Bronchial epithelial cell (primary cell): ENCODE results near the gene ALS2CL. TPM values are rescaled to one million over a fixed set of nuclear protein-coding genes. Genes with fewer than 3 reads are reported as not detected.

Source experiments
- DNase-seq: peaks from one replicate; pipeline ENCODE4 v3.0.0-alpha.2; 2010; ENCODE audit warnings: low read depth
- FAIRE-seq: peaks from 2 replicates; lab custom pipeline; 2011; peaks lifted over from hg19 to GRCh38; lab: Jason Lieb, UNC
- H3K27me3 ChIP-seq: 2 replicates; pipeline ENCODE4 v1.5.1; 2011; ENCODE audit warnings: low read length; ENCODE audit not compliant: control insufficient read depth, insufficient read depth
- H3K36me3 ChIP-seq: 2 replicates; pipeline ENCODE4 v1.5.1; 2011; ENCODE audit warnings: low read length; ENCODE audit not compliant: control insufficient read depth, insufficient read depth
- H3K4me3 ChIP-seq: 2 replicates; pipeline ENCODE4 v1.5.1; 2011; ENCODE audit warnings: mild to moderate bottlenecking, low read depth, low read length, control low read depth
- CTCF ChIP-seq: IDR thresholded peaks from 2 replicates; pipeline ENCODE4 v1.5.1; 2011; ENCODE audit warnings: mild to moderate bottlenecking, moderate library complexity, low read length, control low read depth, inconsistent platforms; ENCODE audit not compliant: insufficient read depth, severe bottlenecking
- total RNA-seq: library from RNA; depleted of rRNA; stranded (reverse); fragments of >200 nt; gene quantifications from 2 replicates; pipeline ENCODE4 v1.2.1, GENCODE V29; 2014

ALS2CL gene
- total RNA-seq, 1 donor from 2014 or later, result 163 TPM

DNA sequence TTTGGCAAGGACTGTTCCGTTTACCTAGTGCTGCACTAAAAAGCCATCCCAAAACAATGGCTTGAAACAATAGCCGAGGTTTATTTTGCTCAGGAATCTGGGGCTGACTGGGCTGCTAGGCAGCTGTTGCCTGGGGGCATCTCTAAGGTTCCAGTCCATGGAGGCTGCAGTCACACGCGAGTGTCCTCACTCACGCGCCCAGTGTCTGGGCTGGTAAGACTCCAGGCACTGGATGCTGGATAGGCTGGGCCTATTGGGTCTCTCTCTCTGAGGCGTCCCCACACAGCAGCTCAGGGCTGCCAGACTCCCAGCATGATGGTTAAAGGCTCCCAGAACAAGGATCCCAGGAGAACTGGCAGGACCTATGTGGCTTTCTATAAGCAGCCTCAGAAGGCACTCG, 34.2 kb downstream of the ALS2CL start:
- DNase-seq, result peak; percentile 18
- no peaks in the 10 kb centered on the region for H3K27me3 ChIP-seq
- H3K4me3 ChIP-seq, result no peak overlapping the region
- FAIRE-seq, result no peak
- no peak for TF ChIP-seq CTCF
- H3K36me3 ChIP-seq, result no peaks in the 10 kb centered on the region

GRCh38 chr3:46656778-46657556, 36.5 kb downstream of the ALS2CL start:
- FAIRE-seq (no peak), DNase-seq (peak; percentile 69)
- Histone ChIP-seq H3K4me3 (no peak overlapping the region), H3K36me3 (no peaks in the 10 kb centered on the region), H3K27me3 (no peaks in the 10 kb centered on the region)
- peak; percentile 18 for TF ChIP-seq CTCF

DNA sequence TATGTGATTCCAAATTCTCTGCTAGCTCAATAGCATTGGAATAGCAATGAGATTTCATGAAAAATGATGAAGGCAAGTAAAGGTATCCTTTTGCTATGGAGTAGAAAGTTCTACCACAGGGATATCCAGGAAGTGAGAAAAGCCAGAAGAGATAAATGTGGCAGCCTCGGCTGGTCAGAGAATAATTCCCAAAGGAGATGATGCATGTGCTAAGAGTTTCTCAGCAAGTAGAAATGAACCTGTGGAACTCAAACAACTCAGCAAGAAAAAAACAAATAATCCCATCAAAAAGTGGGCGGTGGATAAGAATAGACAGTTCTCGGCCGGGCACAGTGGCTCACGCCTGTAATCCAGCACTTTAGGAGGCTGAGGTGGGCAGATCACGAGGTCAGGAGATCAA, 38.2 kb downstream of the ALS2CL start:
- no peak for TF ChIP-seq CTCF
- H3K36me3 ChIP-seq, result no peaks in the 10 kb centered on the region
- DNase-seq, result no peak
- no peak overlapping the region for H3K4me3 ChIP-seq
- no peaks in the 10 kb centered on the region for H3K27me3 ChIP-seq
- FAIRE-seq, result no peak

- no peak for DNase-seq
Observed at GRCh38 chr3:46651084-46651483, 42.4 kb downstream of the ALS2CL start.

DNA sequence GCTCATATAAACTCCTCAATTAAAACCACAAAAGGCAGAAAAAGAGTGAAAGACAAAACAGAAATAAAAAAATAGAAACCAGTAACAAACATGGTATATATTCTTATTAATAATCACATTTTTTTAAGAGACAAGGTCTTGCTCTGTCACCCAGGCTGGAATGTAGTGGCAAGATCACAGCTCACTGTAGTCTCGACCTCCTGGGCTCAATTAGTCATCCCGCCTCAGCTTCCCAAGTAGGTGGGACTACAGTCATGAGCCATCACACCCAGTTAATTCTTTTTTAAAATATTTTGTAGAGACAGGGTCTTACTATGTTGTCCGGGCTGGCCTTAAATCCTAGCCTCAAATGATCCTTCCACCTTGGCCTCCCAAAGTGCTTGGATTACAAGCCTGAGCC, 44.0 kb downstream of the ALS2CL start:
- Histone ChIP-seq H3K36me3 (no peaks in the 10 kb centered on the region), H3K27me3 (no peaks in the 10 kb centered on the region), H3K4me3 (no peak overlapping the region)
- no peak for TF ChIP-seq CTCF
- no peak for DNase-seq
- no peak for FAIRE-seq

More at GRCh38 chr3:46651084-46651483, 42.4 kb downstream of the ALS2CL start:
- no peak for TF ChIP-seq CTCF
- H3K36me3 ChIP-seq, result no peaks in the 10 kb centered on the region
- FAIRE-seq, result no peak
- H3K4me3 ChIP-seq, result no peak overlapping the region
- no peaks in the 10 kb centered on the region for H3K27me3 ChIP-seq

DNA sequence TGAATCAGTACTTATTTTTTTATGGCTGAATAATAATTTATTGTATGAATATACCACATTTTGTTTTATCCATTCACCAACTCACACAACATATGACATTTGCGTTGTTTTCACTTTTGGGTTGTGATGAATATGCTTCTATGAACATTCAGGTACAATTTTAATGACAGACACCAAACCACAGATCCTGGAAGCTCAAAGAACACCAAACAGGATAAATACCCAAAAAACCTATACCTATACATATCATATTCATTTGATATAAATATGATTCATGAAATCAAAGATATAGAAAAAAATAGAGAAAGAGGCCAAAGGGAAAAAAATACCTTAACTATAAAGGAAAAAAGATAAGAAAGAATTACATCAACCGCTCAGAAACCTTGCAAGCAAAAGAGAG, 45.4 kb downstream of the ALS2CL start:
- DNase-seq (no peak), FAIRE-seq (no peak)
- Histone ChIP-seq H3K27me3 (no peaks in the 10 kb centered on the region), H3K36me3 (no peaks in the 10 kb centered on the region), H3K4me3 (no peak overlapping the region)
- no peak for TF ChIP-seq CTCF
